ENCODE measurements around the gene TGFA. TPM values are rescaled to one million over a fixed set of nuclear protein-coding genes. Genes with fewer than 3 reads are reported as not detected.

The TGFA gene
- total RNA-seq, 1 donor, result not detected

GRCh38 chr2:70574109-70574508 is 20.5 kb upstream of the TGFA start:
- TF ChIP-seq CTCF (IDR thresholded peaks at IDR 0.05; ENCODE audit: extremely low read depth, low read depth, low read length), result no peak
- Histone ChIP-seq H3K27me3 (ENCODE audit: insufficient read depth, low read length) (peaks cover 34% of the 10 kb centered on the region), H2AFZ (ENCODE audit: low read length) (no peak overlapping the region), H3K4me1 (ENCODE audit: insufficient read depth, low read length) (no peaks in the 10 kb centered on the region), H3K4me3 (ENCODE audit: insufficient read depth, low read length) (no peak overlapping the region), H3K4me2 (ENCODE audit: insufficient read depth, low read length) (no peak overlapping the region), H4K20me1 (ENCODE audit: insufficient read depth, low read length) (no peaks in the 10 kb centered on the region), H3K9me3 (ENCODE audit: low read depth, low read length) (no peaks in the 10 kb centered on the region), H3K79me2 (ENCODE audit: insufficient read depth, low read length) (no peaks in the 10 kb centered on the region), H3K36me3 (ENCODE audit: insufficient read depth, low read length) (no peaks in the 10 kb centered on the region), H3K27ac (ENCODE audit: low read depth, low read length) (no peak overlapping the region)
- DNase-seq (ENCODE audit: insufficient read length, low spot score, missing footprints), result no peak

- no peak for DNase-seq (ENCODE audit: insufficient read length, low spot score, missing footprints)
- Histone ChIP-seq H3K4me2 (ENCODE audit: insufficient read depth, low read length) (no peak overlapping the region), H3K79me2 (ENCODE audit: insufficient read depth, low read length) (no peaks in the 10 kb centered on the region), H3K4me3 (ENCODE audit: insufficient read depth, low read length) (no peak overlapping the region), H3K27ac (ENCODE audit: low read depth, low read length) (no peak overlapping the region), H3K27me3 (ENCODE audit: insufficient read depth, low read length) (peaks cover 17% of the 10 kb centered on the region), H4K20me1 (ENCODE audit: insufficient read depth, low read length) (no peaks in the 10 kb centered on the region), H3K4me1 (ENCODE audit: insufficient read depth, low read length) (no peaks in the 10 kb centered on the region), H3K9me3 (ENCODE audit: low read depth, low read length) (no peaks in the 10 kb centered on the region), H3K36me3 (ENCODE audit: insufficient read depth, low read length) (no peaks in the 10 kb centered on the region), H2AFZ (ENCODE audit: low read length) (no peak overlapping the region)
- no peak for TF ChIP-seq CTCF (IDR thresholded peaks at IDR 0.05; ENCODE audit: extremely low read depth, low read depth, low read length)
These were observed 16.5 kb upstream of the TGFA start for GRCh38 chr2:70570041-70570661.

- TF ChIP-seq CTCF (IDR thresholded peaks at IDR 0.05; ENCODE audit: extremely low read depth, low read depth, low read length), result no peak
- Histone ChIP-seq H3K27ac (ENCODE audit: low read depth, low read length) (no peak overlapping the region), H3K4me1 (ENCODE audit: insufficient read depth, low read length) (no peaks in the 10 kb centered on the region), H3K4me3 (ENCODE audit: insufficient read depth, low read length) (no peak overlapping the region), H3K9me3 (ENCODE audit: low read depth, low read length) (no peaks in the 10 kb centered on the region), H3K36me3 (ENCODE audit: insufficient read depth, low read length) (no peaks in the 10 kb centered on the region), H2AFZ (ENCODE audit: low read length) (no peak overlapping the region), H3K27me3 (ENCODE audit: insufficient read depth, low read length) (peaks cover 16% of the 10 kb centered on the region), H3K4me2 (ENCODE audit: insufficient read depth, low read length) (no peak overlapping the region), H4K20me1 (ENCODE audit: insufficient read depth, low read length) (no peaks in the 10 kb centered on the region), H3K79me2 (ENCODE audit: insufficient read depth, low read length) (no peaks in the 10 kb centered on the region)
- DNase-seq (ENCODE audit: insufficient read length, low spot score, missing footprints), result no peak
These were observed 15.9 kb upstream of the TGFA start for GRCh38 chr2:70569559-70569958.

- Histone ChIP-seq H2AFZ (ENCODE audit: low read length) (no peak overlapping the region), H3K27me3 (ENCODE audit: insufficient read depth, low read length) (no peaks in the 10 kb centered on the region), H3K27ac (ENCODE audit: low read depth, low read length) (no peak overlapping the region), H3K79me2 (ENCODE audit: insufficient read depth, low read length) (no peaks in the 10 kb centered on the region), H3K4me1 (ENCODE audit: insufficient read depth, low read length) (no peaks in the 10 kb centered on the region), H4K20me1 (ENCODE audit: insufficient read depth, low read length) (no peaks in the 10 kb centered on the region), H3K4me3 (ENCODE audit: insufficient read depth, low read length) (no peak overlapping the region), H3K9me3 (ENCODE audit: low read depth, low read length) (no peaks in the 10 kb centered on the region), H3K4me2 (ENCODE audit: insufficient read depth, low read length) (no peak overlapping the region), H3K36me3 (ENCODE audit: insufficient read depth, low read length) (no peaks in the 10 kb centered on the region)
- DNase-seq (ENCODE audit: insufficient read length, low spot score, missing footprints), result no peak
- TF ChIP-seq CTCF (IDR thresholded peaks at IDR 0.05; ENCODE audit: extremely low read depth, low read depth, low read length), result no peak
These were observed 13.3 kb upstream of the TGFA start for GRCh38 chr2:70566906-70567305.
